ENCODE results near the gene MTARC2.

MTARC2 gene

GRCh38 chr1:220742520-220742919 is 5.6 kb upstream of the MTARC2 start:
- TF ChIP-seq, protein P1, sequence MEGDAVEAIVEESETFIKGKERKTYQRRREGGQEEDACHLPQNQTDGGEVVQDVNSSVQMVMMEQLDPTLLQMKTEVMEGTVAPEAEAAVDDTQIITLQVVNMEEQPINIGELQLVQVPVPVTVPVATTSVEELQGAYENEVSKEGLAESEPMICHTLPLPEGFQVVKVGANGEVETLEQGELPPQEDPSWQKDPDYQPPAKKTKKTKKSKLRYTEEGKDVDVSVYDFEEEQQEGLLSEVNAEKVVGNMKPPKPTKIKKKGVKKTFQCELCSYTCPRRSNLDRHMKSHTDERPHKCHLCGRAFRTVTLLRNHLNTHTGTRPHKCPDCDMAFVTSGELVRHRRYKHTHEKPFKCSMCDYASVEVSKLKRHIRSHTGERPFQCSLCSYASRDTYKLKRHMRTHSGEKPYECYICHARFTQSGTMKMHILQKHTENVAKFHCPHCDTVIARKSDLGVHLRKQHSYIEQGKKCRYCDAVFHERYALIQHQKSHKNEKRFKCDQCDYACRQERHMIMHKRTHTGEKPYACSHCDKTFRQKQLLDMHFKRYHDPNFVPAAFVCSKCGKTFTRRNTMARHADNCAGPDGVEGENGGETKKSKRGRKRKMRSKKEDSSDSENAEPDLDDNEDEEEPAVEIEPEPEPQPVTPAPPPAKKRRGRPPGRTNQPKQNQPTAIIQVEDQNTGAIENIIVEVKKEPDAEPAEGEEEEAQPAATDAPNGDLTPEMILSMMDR (IDR thresholded peaks at IDR 0.05; ENCODE audit: insufficient read depth, low read depth, low read length, missing control alignments): no peak
- H3K4me3 ChIP-seq (ENCODE audit: low read depth, low read length): no peak overlapping the region
- no peak for DNase-seq (ENCODE audit: low read depth)

DNA sequence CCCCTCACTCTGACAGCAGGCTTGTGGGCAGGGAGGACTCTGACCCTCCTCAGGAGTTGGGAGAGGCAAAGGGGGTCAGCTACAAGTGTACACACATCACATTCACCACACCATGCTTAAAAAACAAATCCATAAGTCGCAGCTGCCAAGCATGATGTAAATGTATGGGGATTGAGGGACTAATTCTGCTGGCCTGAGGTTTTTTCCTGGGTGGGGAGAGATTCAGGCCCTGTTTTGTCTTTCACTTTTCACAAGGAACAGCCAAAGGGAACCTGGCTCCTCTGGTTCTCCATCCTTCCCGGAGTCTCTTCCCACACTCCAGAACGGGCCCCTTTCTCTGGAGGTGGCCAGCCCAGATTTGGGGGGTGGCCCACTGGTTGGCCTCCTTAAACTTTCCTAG is 1.3 kb upstream of the MTARC2 start:
- no peak overlapping the region for H3K4me3 ChIP-seq (ENCODE audit: low read depth, low read length)
- TF ChIP-seq, protein P1 (IDR thresholded peaks at IDR 0.05; ENCODE audit: insufficient read depth, low read depth, low read length, missing control alignments): no peak
- no peak for DNase-seq (ENCODE audit: low read depth)

GRCh38 chr1:220747437-220748088 is 559 bp upstream of the MTARC2 start:
- H3K4me3 ChIP-seq (ENCODE audit: low read depth, low read length): peak overlapping the region; percentile 70
- TF ChIP-seq, protein P1 (IDR thresholded peaks at IDR 0.05; ENCODE audit: insufficient read depth, low read depth, low read length, missing control alignments): no peak
- DNase-seq (ENCODE audit: low read depth): no peak

DNA sequence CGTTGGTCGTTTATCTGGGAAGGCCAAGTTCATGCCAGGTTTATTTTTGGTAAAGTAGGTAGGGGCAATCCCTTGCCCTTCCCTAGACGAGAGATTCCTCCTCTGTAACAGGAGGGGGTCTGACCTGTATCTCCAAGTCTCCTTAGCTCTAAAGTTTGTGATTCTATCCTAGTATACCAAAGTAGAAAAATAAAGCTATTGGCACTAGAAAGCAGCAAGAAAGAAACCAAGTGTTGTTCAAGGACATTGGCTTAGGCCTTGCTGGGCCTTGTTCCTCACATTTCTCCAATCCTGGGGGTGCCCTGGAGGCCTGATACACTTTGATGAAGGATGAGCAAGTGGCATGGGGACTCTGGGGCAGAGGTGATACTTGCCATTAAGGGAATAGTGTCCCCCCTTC is 814 bp downstream of the MTARC2 start:
- H3K4me3 ChIP-seq (ENCODE audit: low read depth, low read length): peak overlapping the region; percentile 70
- DNase-seq (ENCODE audit: low read depth): no peak
- TF ChIP-seq, protein P1 (IDR thresholded peaks at IDR 0.05; ENCODE audit: insufficient read depth, low read depth, low read length, missing control alignments): no peak

DNA sequence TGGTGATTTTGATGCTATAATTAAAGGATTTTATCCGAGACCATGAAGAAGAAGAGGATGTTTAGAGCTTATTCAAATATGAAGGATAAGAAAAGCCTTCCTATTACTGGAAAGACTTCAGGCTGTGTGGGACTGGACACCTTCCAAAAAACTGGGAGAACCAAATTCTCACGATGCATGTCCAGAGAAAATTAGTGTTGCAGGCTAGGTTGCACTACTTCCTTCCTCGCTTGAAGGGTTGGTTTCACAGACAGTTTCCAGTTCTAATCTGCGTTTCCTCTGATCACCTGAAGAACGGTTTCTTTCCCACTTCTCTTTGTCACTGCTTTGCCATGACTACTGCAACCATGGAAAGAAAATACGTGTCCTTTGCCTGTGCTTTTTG is 2.0 kb downstream of the MTARC2 start:
- no peak for DNase-seq (ENCODE audit: low read depth)
- TF ChIP-seq, protein P1 (IDR thresholded peaks at IDR 0.05; ENCODE audit: insufficient read depth, low read depth, low read length, missing control alignments): no peak
- H3K4me3 ChIP-seq (ENCODE audit: low read depth, low read length): no peak overlapping the region

- TF ChIP-seq, protein P1 (IDR thresholded peaks at IDR 0.05; ENCODE audit: insufficient read depth, low read depth, low read length, missing control alignments): no peak
- no peak overlapping the region for H3K4me3 ChIP-seq (ENCODE audit: low read depth, low read length)
- DNase-seq (ENCODE audit: low read depth): no peak
These were observed 3.0 kb downstream of the MTARC2 start for GRCh38 chr1:220751111-220751510.
